Skeletal muscle cell (primary cell): ENCODE measurements around the gene TNFRSF1A.

Source experiments
- DNase-seq: peaks from one replicate; pipeline ENCODE4 v3.0.0-alpha.2; 2010; ENCODE audit warnings: low read depth
- H3K4me3 ChIP-seq: 2 replicates; pipeline ENCODE4 v1.5.1; 2011; ENCODE audit warnings: low read depth, mild to moderate bottlenecking, control low read depth, low read length, moderate library complexity

TNFRSF1A gene

DNA sequence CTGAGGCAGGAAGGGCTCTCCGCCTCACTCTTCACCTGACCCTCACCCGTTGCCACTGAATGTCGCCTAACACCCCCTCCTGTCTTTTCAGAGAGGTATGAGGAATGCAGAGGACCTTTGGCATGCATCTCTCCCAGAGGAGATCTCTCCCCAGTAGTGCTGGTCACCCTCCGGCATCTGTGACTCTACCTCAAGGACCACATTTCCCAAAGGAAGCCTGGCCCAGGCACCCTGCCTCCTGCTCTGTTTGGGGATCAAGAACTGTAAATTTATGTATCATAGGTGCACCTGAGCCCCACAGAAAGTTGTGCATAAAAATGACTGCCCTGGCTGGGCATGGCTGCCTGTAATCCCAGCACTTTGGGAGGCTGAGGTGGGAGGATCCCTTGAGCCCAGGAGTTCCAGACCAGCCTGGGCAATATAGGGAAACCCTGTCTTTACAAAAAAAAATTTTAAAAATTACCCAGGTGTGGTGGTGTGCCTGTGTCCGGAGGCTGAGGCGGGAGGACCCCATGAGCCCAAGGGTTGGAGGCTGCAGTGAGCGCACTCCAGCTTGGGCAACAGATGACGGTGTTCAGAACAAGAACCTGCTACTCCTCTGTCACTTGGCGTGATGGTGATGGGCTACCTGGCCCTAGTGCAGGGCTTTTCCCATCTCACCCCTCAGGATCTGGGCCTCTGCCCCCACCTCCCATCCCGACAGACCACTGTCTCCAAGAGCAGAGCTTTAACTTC is 13.7 kb downstream of the TNFRSF1A start:
- H3K4me3 ChIP-seq = no peak overlapping the region

DNA sequence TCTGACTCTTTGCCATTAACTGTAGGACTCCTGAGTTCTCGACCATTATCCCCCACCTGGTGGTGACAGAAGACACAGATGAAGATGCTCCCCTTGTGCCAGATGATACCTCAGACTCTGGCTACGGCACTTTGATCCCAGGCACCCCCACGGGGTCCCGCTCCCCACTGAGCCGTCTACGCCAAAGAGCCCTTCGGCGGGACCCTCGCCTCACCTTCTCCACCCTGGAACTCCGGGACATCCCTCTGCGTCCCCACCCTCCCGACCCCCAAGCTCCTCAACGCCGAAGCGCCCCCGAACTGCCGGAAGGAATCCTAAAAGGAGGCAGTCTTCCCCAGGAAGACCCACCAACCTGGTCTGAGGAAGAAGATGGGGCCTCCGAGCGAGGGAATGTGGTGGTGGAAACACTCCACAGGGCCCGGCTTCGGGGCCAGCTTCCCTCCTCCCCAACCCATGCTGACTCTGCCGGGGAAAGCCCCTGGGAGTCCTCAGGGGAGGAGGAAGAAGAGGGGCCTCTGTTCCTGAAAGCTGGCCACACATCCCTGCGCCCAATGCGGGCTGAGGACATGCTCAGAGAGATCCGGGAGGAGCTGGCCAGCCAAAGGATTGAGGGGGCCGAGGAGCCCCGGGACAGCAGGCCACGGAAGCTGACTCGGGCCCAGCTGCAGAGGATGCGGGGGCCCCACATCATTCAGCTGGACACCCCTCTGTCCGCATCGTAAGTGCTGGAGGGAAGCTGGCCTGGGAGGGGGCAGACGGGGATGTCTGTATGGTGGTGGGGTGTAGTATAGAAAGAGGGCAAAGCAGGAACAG is 14.4 kb downstream of the TNFRSF1A start:
- DNase-seq = no peak
- no peak overlapping the region for H3K4me3 ChIP-seq

More for the DNA sequence above, 13.7 kb downstream of the TNFRSF1A start:
- no peak for DNase-seq

DNA sequence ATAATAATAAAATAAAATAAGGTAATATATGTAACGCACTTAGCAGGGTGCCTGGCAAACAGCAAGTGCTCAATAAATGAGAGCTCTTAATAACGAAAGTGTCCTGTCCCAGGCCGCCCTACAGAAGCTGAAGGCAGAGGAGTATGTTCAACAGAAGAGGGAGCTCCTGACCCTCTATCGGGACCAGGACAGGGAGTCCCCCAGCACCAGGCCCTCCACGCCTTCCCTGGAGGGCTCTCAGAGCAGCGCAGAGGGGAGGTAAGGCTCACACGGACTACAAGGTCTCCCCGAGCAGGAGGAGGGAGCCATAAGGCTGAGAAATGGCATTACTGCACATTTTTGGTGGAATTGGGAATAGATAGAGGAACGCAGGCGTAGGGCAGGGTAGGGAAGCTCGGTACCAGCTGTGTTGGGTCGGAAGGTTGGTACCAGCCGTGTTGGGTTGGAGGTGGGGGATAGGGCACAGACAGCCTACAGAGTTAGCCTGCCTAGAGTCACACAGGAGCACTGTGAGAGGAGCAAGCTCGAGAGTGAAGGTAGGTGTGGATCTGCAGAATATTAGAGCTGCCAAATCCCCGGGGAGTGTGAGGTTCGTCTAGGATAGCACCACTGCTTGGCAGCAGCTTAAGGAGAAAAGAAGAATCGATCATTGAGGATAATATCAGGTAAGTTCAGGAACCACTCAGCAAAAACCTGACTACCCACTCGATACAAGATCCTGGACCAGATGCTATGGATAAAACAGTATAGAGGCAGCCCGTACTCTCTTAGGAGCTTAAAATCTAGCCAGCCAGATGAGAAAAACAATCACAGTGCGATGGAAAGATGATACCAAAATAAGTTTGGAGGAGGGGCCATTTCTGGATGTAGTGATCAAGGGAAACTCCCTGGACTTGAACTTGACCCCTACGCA is 15.3 kb downstream of the TNFRSF1A start:
- no peak overlapping the region for H3K4me3 ChIP-seq
- DNase-seq = no peak

DNA sequence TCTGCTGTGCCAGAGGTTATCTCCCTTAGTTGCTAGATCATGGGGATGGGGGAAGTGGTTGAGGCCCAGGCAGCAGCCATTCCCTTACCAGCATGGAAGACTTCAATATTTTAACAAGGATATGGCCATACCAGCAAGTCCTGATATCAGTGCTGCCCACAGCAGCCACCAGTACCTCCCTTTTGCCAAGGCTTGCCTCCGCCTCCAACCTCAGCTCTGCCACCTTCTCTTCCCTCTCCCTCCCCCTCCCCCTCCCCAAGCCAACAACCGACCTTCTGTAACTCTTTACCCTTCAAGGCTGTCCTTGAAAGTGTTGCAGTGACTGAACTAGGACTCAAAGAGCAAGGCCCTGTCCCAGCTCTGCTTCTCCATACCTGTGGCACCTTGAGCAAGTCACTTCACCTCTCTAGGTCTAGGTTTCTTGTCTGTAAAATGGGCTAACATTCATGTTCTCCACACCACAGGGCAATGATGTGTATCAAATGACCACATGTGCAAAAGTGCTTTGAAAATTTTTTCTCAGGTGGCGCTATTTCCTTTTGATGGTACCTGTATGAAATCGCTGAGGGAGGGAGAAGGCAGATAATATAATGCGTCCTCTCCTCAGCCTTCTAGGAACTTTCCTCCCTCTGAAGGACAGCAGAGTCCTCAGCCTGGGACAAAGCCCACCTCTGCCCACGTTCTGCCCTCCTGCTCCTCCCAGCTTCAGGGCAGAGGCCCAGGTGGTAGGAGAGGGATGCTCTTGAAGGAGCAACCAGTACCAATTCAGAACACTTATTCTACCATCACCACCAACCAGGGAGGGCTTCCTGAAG is 16.7 kb downstream of the TNFRSF1A start:
- H3K4me3 ChIP-seq = no peak overlapping the region
- DNase-seq = no peak

DNA sequence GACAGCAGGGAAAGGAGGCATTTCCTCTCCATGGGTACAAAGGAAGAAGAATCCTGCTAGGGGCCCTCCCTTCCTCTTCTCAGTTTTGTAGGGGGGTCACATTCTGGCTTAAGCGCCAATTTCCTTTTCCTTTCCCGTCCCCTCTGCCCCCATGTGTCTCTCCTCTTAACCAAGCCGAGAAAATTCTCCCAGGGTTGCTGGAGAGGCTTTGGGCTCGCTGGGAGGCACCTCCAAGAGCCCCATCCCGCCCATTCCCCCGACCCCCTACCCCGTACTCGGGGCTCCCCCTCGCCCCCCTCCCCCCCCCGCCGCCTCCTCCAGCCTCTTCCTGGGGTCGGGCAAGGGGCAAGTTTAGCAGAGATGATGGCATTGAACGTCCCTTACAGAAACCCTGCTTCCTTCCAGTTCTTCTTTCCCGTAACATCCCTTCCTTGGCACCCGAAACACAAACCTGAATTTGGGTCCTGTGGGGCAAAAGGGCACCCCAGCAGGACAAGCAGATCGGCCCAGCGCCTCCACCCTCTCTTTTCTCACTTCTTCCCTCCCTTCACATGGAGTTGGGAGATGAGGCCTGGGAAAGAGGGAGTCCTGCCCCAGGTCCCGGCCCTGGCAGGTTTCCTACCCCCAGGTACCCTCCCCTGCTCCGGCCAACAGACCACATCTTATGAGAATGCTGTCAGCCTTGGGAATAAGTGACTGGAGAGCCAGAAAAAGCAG is 17.7 kb downstream of the TNFRSF1A start:
- DNase-seq = no peak
- no peak overlapping the region for H3K4me3 ChIP-seq

DNA sequence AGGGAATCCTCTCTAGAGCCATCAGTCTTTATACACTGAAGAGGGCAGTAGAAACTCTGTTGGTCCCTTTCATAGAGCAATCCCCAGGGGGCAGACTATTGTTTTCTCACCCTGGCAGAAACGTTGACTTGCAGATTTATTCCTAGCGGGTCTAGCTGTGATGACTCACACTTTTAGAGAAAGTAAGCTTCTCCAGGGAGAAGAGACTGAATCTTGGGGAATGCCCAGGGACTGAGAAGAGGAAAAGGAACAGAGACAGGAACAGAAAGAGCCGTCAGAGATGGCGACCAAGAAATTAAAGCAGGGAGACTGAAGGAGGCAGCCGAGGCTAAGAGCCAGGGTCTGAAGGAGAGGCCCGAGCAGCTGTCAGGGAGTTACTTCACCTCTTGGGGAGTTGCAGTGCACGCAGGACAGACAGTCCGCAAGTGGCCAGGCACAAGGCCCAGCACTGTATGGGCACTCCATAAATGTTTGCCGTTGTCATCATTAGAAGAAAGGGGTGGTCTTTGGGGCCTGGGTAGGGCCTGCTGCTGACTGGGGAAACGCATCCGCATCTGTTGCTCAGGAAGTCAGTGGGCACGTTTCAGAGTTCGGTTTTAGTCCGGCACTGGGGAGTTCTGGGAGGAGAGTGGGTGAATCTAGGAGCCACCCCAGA is 18.4 kb downstream of the TNFRSF1A start:
- DNase-seq = peak; percentile 73
- no peak overlapping the region for H3K4me3 ChIP-seq

DNA sequence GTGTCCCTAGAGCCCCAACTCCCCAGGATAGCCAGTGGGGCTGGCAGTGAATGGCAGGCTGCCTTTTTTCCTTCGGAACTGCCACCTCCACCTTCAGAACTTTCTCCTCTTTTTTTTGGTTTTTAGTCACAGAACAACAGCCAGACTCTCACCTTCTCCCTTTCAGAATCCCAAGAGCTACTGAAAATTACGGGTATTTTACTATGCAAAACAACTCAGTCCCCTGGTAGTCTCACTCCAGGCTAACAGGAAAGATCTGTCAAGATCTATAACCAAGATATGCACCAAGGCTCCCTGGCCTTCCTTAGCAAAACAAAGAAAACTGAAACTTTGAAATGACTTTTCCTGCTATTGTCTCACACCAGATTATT is 18.9 kb downstream of the TNFRSF1A start:
- H3K4me3 ChIP-seq = no peak overlapping the region
- no peak for DNase-seq

DNA sequence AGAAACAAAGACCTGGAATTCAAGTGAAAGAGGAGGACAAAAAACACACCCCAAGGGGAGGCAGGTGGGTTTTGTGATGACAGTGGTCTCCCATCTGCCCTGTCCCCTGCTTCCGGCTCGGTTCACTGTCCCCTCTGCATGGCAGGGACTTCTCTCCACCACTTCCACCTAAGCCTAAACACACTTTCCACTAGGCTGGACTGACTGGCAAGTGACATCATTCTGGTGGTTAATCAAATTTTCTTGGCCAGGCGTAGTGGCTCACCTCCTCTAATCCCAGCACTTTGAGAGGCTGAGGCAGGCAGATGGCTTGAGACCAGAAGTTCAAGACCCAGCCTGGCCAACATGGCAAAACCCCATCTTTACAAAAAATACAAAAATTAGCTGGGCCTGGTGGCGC is 19.5 kb downstream of the TNFRSF1A start:
- no peak overlapping the region for H3K4me3 ChIP-seq
- DNase-seq = no peak

DNA sequence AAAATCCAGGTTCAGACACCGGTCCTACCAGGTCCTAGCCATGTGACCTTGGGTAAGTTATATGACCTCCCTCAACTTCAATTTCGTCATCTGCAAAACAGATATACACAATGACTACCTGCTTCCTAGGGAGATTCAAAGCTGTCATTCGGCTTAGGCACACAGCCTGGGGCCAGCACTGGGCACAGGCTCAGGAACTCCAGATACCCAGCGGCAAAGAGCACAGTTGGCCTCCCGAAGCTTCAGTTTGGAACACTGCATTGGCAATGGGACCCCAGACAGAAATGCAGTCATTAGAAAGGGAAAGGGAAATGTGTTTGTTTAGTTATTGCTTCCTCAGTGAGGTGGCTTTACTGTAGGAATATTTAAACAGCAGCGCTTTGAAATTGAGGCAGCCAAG is 20.0 kb downstream of the TNFRSF1A start:
- no peak overlapping the region for H3K4me3 ChIP-seq
- DNase-seq = no peak

DNA sequence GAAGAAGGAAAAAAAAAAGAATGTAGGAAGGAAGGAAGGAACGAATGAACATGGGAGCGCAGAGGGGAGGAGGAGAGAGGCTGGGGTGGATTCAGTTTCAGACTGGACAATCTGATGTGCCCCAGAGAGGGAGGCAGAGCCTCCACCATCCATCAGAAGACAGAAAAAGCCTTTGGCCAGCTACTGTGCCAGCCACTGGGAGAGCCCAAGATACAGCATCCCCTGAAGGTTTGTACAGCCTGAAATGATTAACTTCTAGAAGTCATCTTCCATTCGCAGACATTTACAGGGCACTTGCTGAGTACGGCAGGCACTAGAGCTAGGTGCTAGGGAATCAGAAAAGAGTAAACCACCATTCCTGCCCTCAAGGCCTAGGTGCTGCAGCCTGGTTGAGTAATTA is 22.4 kb downstream of the TNFRSF1A start:
- DNase-seq = no peak
- H3K4me3 ChIP-seq = no peak overlapping the region

DNA sequence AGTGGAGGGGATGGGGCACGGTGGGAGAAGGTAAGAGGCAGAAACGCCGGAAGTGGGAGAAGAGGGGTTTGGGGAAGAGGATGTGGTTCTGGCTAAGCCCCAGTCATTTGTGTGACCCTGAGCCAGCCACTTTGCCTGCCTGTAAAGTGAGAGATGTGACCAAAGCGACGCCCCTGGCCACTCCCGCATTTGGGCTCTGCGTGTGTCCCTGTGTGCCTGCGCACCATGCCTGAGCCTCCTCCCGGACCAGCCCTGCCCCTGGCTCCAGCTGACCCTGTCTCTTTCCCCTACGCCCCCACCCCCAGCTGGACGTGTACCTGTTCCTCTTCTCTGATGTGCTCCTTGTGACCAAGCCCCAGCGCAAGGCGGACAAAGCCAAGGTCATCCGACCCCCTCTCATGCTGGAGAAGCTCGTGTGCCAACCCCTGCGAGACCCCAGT is 23.4 kb downstream of the TNFRSF1A start:
- no peak for DNase-seq

DNA sequence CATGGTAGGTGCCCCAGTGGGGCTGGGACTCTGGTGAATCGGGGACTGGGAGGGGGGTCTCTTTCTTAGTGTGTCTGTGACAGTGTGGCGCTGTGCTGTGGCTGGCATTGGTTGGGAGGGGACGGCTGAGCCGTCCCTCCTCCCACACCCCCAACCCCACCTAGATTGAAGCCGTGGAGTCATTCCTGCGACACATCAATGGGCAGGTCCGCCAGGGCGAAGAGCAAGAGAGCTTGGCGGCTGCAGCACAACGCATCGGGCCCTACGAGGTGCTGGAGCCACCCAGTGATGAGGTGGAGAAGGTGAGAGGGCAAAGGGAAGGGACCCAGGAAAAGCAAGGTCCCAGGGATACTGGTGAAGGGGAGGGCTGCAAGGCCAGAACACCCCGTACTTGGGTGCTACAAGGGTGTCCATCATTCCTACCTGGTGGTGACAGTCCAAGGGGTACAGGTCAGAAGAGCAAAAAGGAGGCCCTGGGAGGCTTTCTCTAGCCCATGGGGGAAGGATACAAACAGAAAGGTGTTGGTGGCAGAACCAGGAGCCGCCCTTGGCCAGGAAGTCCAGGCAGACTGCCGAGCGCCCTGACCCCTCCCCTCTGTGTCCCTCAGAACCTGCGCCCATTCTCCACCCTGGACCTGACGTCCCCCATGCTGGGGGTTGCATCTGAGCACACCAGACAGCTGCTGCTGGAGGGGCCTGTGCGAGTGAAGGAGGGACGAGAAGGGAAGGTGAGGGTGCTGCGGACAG is 24.0 kb downstream of the TNFRSF1A start:
- DNase-seq = no peak
- H3K4me3 ChIP-seq = no peak overlapping the region

More for the DNA sequence above, 23.4 kb downstream of the TNFRSF1A start:
- no peak overlapping the region for H3K4me3 ChIP-seq

DNA sequence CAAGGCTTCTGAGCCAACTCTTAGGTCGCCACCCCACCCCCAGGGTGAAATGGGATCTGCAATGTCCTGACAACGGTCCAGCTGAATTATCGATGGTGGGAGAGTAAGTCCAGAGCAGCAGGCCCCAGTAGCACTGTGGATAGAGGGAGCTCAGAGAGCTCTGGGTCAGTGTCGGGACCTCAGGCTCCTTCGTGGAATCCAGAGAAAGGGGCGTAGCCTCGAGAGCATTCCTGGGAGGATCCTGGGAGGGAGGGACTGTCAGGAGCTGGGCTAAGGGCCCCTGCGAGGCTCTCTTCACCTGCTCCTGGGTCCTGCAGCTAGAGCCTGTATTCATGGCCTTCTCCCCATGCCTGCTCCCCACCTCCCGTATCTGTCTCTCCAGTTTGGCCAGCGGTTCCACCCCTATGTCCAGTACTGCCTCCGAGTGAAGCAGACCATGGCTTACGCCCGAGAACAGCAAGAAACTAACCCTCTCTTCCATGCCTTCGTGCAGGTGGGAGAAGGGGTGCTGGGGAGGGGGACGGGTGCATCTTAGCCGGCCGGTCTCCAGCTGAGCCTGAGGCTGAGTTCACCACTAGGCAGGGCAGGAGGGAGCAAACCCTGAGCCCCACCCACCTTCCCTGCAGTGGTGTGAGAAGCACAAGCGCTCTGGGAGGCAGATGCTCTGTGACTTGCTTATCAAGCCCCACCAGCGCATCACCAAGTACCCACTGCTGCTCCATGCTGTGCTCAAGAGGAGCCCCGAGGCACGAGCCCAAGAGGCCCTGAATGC is 24.8 kb downstream of the TNFRSF1A start:
- H3K4me3 ChIP-seq = no peak overlapping the region
- DNase-seq = no peak

DNA sequence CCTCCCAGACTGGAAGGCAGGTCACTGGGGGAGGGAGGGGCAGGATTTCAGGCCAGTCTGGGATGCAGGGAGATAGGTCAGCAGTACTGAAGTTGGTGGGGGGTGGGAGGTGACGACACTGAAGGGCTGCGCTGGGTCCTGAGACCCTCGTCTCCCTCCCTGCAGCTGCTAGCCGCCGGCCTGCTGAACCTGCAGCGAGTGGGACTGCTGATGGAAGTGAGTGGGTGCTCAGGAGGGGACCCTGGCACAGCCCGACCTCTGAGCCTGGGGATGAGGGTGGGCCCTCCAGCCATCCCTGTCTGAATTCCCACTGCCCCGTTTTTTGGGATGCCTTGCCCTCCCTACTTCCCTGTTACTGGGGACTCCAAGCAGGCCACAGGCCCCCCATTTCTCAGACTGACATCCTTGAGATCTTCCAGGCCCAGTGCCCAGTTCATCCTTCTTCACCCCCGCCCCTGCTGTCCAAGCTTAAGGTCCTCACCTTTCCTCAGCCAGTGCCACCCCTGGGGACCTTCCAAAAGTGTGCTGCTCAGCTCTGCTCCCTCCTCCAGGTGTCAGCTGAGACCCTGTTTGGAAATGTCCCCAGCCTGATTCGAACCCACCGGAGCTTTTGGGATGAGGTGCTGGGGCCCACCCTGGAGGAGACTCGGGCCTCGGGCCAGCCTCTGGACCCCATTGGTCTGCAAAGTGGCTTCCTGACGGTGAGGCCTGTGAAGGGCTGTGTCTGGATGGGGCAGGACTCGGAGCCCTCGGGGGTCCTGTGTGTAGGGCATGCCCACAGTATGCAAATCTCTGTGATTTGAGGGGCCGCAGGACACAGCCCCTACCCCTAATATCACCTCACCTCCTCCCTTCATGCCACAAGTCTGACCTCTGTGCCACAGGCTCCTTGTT is 25.9 kb downstream of the TNFRSF1A start:
- no peak for DNase-seq
- no peak overlapping the region for H3K4me3 ChIP-seq

DNA sequence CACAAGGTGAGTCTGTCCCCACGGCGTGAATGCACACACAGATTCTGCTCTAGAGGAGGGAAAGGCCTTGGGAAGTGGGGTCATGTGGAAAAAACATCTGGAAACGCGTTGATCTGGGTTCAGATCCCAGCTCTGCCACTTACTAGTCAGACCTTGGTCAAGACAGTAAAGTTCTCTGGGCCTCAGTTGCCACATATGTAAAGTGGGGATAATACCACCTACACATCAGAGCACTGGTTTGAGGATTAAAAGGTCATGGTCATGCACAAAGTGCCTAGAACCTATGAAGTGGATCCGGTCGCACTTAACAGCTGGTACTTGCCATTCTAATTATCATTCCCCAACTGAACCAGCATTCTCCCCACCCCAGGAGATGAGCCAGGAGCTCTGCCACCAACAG is 26.7 kb downstream of the TNFRSF1A start:
- H3K4me3 ChIP-seq = no peak overlapping the region
- no peak for DNase-seq

DNA sequence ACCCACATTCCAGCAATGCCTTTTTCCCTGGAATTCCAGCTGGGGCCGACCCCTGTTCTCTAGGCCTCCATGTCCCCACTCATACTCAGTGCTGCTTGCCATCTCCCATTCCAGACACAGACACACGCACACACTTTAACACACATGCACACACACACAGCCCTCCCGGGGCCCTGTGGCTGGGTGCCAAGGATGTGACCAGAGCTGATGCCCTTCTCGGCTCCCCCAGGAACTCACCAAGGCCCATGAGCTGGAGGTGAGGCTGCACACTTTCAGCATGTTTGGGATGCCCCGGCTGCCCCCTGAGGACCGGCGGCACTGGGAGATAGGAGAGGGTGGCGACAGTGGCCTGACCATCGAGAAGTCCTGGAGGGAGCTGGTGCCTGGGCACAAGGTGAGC is 27.1 kb downstream of the TNFRSF1A start:
- no peak overlapping the region for H3K4me3 ChIP-seq
- no peak for DNase-seq
